ENCODE measurements around the gene PTCRA. TPM values are rescaled to one million over a fixed set of nuclear protein-coding genes. Genes with fewer than 3 reads are reported as not detected.
"Not testable (repeated sequence)": the region's sequence is repeated elsewhere in the genome, so short reads cannot be mapped to it uniquely, and the experiment has no call there.

PTCRA gene
- total RNA-seq, 1 experiment from 2014 or later: not detected

GRCh38 chr6:42901538-42901957 is 14.3 kb upstream of the PTCRA start (continued):
- no peak for TF ChIP-seq MAX (IDR thresholded peaks at IDR 0.05)

GRCh38 chr6:42902429-42903263 is 13.2 kb upstream of the PTCRA start:
- POLR2A ChIA-PET; H3K4me2 ChIP-seq (ENCODE audit: low read length): not testable (repeated sequence)
- CTCF ChIA-PET: interaction anchor here (3.1 kb wide), 1 partner anchor 241 kb away, joined by 11 read pairs; no protein-coding TSS in a partner anchor

GRCh38 chr6:42904467-42904866 is 11.4 kb upstream of the PTCRA start:
- Histone ChIP-seq H3K4me1 (ENCODE audit: control insufficient read depth in 1 of 2, insufficient read depth in 2 of 2, low read length in 2 of 2) (peaks cover 0 to 11% of the 10 kb centered on the region in 2 experiments; a peak in 3 of 4 replicates), H3K4me2 (ENCODE audit: low read length) (no peak overlapping the region), H3K27me3 (ENCODE audit: insufficient read depth, low read length) (no peaks in the 10 kb centered on the region), H3K9me3 (ENCODE audit: control insufficient read depth in 1 of 2, insufficient read depth in 1 of 2, low read depth in 1 of 2, low read length in 2 of 2) (no peaks in the 10 kb centered on the region), H4K20me1 (ENCODE audit: insufficient read depth) (no peaks in the 10 kb centered on the region), H3K79me2 (ENCODE audit: insufficient read depth, low read length) (no peaks in the 10 kb centered on the region), H3K27ac (ENCODE audit: low read depth, low read length) (no peak overlapping the region), H3K36me3 (ENCODE audit: control insufficient read depth in 1 of 2, insufficient read depth in 2 of 2, low read length in 2 of 2) (no peaks in the 10 kb centered on the region), H3K4me3 (replicated peaks in 1 of 2; ENCODE audit: low read depth in 1 of 2, low read length in 2 of 2) (no peak overlapping the region), H3K9ac (ENCODE audit: low read length) (no peak overlapping the region), H2AFZ (ENCODE audit: low read depth, low read length, poor library complexity, severe bottlenecking) (no peak overlapping the region), H3K9me2 (ENCODE audit: insufficient read depth) (no peaks in the 10 kb centered on the region)
- ChIA-PET RAD21 (ENCODE audit: low non-redundant PET in 1 of 2, low total read pairs in 2 of 2, uncharacterized antibody in 2 of 2, unreplicated experiment in 2 of 2) (no interaction called here), POLR2A (no interaction called here), CTCF (interaction anchor here (0.7 kb wide), 1 partner anchor 24 kb away, joined by 3 read pairs; no protein-coding TSS in a partner anchor)
- no peak for ATAC-seq
- no TSS peak for BruUV-seq (replicated peaks)
- no peak for DNase-seq (ENCODE audit: low read depth, low spot score)
- intact Hi-C loops (cut with micrococcal nuclease): loop anchor here (5.0 kb wide), 2 partner anchors 593 to 763 kb away; no protein-coding TSS in a partner anchor
- no peak for TF ChIP-seq REST (IDR thresholded peaks at IDR 0.05; ENCODE audit: low read depth)
- no peak for TF ChIP-seq CEBPB (IDR thresholded peaks at IDR 0.05; ENCODE audit: low read depth)
- TF ChIP-seq SP1 (IDR thresholded peaks at IDR 0.05; ENCODE audit: low read depth): no peak
- TF ChIP-seq SIN3A (IDR thresholded peaks at IDR 0.05; ENCODE audit: low read depth): no peak
- TF ChIP-seq ZNF274 (IDR thresholded peaks at IDR 0.05; ENCODE audit: low read depth, low read length): no peak
- TF ChIP-seq EZH2 (IDR thresholded peaks at IDR 0.05): no peak
- TF ChIP-seq POLR2AphosphoS5 (IDR thresholded peaks at IDR 0.05; ENCODE audit: low read depth, low read length): no peak
- no peak for TF ChIP-seq CTCF (IDR thresholded peaks at IDR 0.05 in 2 of 3, conservative IDR thresholded peaks at IDR 0.05 in 1 of 3; ENCODE audit: borderline replicate concordance in 1 of 3, insufficient read depth in 1 of 3, low read depth in 2 of 3, low read length in 2 of 3)
- TF ChIP-seq SRF (IDR thresholded peaks at IDR 0.05; ENCODE audit: low read depth): no peak
- no peak for TF ChIP-seq YY1 (IDR thresholded peaks at IDR 0.05; ENCODE audit: extremely low read depth, insufficient replicate concordance, low read depth, low read length)

More at GRCh38 chr6:42902429-42903263, 13.2 kb upstream of the PTCRA start:
- intact Hi-C loops (cut with micrococcal nuclease): loop anchor here (5.0 kb wide), 2 partner anchors 595 to 765 kb away; no protein-coding TSS in a partner anchor
- RAD21 ChIA-PET (ENCODE audit: low non-redundant PET in 1 of 2, low total read pairs in 2 of 2, uncharacterized antibody in 2 of 2, unreplicated experiment in 2 of 2); H3K9me2 ChIP-seq (ENCODE audit: insufficient read depth); H3K79me2 ChIP-seq (ENCODE audit: insufficient read depth, low read length); H3K4me3 ChIP-seq (replicated peaks in 1 of 2; ENCODE audit: low read depth in 1 of 2, low read length in 2 of 2); ATAC-seq; H3K36me3 ChIP-seq (ENCODE audit: control insufficient read depth in 1 of 2, insufficient read depth in 2 of 2, low read length in 2 of 2); H2AFZ ChIP-seq (ENCODE audit: low read depth, low read length, poor library complexity, severe bottlenecking); H3K9me3 ChIP-seq (ENCODE audit: control insufficient read depth in 1 of 2, insufficient read depth in 1 of 2, low read depth in 1 of 2, low read length in 2 of 2); H4K20me1 ChIP-seq (ENCODE audit: insufficient read depth); H3K27ac ChIP-seq (ENCODE audit: low read depth, low read length); H3K9ac ChIP-seq (ENCODE audit: low read length); H3K27me3 ChIP-seq (ENCODE audit: insufficient read depth, low read length); DNase-seq (ENCODE audit: low read depth, low spot score); BruUV-seq (replicated peaks): not testable (repeated sequence)
- H3K4me1 ChIP-seq (ENCODE audit: control insufficient read depth in 1 of 2, insufficient read depth in 2 of 2, low read length in 2 of 2): peaks cover 0 to 11% of the 10 kb centered on the region in 2 experiments; a peak in 3 of 4 replicates
